ENCODE measurements around the gene TTC33.
"Not testable (repeated sequence)": the region's sequence is repeated elsewhere in the genome, so short reads cannot be mapped to it uniquely, and the experiment has no call there.

TTC33 gene

DNA sequence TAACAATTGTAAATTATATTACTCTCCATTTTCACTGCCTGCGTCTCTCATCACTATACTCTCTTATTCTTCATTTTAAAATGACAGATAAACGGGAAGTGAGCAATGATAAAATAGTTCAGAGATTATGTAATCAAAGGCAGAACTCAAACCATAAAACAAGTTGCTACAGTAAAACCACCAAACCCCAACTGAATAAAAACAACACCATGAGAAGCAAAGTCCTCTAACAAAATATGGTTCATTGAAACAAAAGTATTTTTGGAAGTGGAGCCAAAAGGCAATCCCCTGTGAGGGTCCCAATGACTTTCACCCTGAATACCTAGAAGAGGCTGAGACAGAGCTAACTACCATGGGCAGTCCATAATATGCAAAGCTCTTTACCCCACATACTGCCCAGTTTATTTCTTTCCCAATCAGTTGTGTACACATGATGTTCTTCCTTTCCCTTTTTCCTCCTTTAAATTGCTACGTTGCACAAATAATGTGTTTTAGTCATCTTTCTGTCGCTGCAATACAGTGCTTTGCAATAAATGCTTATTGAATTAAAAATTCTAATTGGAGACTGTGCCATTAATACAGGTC is 140.1 kb downstream of the TTC33 start:
- no peak for DNase-seq (ENCODE audit: extremely low read depth in 1 of 2, low read depth in 1 of 2)

DNA sequence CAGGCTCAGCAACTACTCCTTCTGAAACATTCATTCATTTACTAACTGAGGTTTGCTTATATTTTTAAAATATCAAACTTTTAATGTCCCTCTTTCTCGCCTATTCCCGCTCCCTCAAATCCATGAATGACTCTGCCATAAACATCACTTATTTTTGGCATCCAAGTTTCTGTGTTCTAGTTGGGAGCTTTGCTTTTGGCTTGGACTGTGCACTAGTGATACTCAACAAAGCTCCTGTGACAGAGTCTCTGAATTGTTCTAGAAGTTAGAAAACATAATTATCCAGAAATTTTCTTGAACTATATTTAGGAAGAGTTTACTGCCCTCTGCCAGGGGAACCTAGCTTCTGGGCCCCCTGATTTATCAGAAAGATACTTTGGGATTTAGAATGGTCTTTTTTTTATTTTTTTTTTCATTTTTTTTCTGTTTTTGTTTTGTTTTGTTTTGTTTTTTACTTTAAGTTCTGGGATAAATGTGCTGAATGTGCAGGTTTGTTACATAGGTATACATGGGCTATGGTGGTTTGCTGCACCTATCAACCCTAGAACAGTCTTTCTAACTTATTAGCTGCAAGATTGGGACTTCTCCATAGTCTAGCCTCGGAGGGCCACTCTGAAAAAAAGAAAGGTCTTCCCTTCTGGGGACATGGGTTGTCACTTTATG is 140.7 kb downstream of the TTC33 start:
- DNase-seq (ENCODE audit: extremely low read depth in 1 of 2, low read depth in 1 of 2) = no peak

DNA sequence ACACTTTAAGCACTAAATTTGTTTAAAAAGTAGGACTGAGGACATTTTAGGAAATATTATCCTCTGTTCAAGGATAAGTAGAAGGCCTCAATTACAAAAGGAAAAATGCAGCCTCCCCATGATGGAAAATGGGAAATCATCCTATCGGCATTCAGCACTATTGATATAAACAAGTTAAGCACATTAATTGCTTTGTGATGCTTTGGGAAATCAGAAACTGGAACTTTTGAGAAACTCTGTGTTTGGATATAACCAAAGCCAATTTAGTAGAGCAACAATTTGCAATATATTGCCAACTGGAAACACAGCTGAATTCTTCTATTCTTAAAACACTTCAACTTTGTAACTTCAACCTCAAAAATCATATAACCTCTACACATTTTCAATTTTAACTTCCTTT is 141.3 kb downstream of the TTC33 start:
- no peak for DNase-seq (ENCODE audit: extremely low read depth in 1 of 2, low read depth in 1 of 2)

DNA sequence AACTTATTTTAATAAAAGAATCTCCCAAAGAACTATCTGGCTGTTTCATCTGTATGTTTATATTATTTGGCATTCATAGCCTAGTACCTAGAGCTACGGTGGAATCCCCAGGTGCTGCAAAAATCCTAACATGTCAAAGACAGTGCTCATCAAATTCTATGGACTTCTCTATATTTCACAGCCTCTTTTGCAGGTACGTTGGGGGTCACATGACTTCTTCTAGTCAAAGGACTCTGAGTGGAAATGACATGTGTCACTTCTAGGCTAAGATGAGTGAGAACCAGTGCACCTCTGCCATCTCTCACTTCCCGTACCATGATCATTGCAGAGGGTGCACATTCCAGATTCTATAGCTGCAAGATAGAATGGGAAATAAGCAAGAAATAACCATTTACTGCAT is 148.6 kb downstream of the TTC33 start:
- DNase-seq (ENCODE audit: extremely low read depth in 1 of 2, low read depth in 1 of 2) = no peak

DNA sequence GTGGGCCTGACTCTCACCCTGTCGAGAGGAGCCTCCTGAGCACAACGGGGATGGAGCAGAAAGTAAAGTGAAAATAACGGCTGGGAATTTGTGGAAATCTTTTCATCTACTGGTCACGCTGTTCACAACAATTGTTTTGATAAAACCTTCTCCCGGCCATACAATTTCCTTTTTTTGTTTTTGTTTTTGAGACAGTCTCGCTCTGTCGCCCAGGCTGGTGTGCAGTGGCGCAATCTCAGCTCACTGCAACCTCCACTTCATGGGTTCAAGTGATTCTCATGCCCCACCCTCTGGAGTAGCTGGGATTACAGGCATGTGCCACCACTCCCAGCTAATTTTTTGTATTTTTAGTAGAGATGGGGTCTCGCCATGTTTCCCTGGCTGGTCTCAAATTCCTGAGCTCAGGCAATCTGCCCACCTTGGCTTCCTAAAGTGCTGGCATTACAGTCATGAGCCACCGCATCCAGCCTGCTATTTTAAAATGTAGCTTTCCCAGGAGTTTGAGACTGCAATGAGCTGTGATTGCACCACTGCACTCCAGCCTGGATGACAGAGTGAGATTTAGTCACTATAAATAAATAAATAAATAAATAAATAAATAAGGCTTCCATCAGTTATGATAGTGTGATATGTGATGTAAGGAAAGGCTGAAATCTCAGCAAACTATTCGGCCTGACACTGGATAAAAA is 149.5 kb downstream of the TTC33 start:
- DNase-seq (ENCODE audit: extremely low read depth in 1 of 2, low read depth in 1 of 2) = no peak

DNA sequence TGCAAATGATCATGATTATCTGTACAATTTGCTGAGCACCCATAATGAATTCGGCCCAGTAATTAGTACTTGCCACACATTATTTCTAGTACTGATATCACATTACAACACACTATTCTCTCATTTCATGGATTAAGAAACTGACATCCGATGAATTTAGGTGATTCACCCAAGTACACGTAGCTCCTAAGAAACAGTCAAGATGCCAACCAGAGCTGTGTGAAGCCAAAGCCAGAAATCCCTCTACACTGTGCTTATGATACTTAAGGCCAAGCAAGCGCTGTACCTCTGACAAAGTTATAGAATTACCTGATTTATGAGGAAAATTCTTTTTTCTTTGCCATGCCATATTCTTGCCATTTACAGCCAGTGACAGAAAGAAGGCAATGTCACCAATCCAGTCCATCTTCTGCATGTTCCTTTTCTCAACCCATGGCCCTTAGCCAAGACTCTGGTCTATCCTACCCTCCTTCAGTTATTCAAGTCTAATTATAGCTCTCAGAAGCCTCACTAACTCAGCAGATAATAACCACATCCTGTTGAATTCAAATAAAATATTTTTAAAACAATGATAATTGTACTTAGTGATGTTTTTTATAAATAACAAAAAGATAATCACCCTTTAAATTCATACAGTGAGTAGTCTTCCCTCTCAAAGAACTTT is 150.3 kb downstream of the TTC33 start:
- no peak for DNase-seq (ENCODE audit: extremely low read depth in 1 of 2, low read depth in 1 of 2)

DNA sequence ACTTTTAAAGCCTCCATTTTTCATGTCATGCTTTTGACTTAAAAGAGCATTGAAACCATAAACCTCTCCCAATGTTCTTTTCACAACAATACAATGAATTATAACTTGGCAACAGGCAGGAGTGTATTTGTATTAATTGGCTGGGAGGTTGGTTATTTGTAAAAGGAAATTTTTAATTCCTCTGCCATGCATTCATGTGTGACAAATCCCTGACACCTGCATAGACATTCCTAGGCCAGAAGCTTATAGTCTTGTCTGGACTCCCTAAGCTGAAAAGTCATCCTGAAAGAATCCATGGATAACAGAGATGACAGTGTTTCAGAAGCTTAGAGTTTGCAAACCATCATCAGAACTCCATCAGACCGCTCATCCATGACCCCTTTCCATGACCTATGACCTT is 152.4 kb downstream of the TTC33 start:
- no peak for DNase-seq (ENCODE audit: extremely low read depth in 1 of 2, low read depth in 1 of 2)

DNA sequence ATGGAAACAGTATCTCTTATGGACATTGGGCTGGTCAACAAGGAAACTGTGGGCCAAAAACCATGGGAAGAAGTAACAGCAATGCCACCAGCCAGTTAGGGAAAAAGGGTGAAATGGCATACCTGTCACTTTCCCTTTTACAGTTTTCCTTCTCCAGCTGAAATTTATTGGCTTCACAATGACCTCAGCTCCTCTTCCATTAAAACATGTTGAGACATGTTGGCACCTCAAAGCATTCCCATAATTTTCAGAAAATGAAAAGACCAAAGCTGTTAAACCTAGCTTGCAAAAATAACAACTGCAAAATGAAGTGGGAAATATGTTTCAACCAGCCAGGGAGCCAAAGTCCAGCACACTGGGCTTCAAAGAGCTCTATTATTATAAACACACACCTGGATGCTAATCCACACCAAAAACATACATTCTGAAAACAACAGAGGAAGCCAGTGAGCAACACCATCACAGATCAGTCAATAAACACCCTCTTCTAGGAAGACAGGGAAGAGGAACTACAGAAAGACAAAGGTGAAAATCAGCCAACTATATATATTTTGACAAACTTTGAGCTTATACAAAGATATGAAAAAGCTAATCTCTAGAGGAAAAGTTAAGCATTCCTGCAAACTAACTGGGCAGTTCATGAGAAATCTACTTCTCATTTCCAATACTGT is 154.4 kb downstream of the TTC33 start:
- no peak for DNase-seq (ENCODE audit: extremely low read depth in 1 of 2, low read depth in 1 of 2)

DNA sequence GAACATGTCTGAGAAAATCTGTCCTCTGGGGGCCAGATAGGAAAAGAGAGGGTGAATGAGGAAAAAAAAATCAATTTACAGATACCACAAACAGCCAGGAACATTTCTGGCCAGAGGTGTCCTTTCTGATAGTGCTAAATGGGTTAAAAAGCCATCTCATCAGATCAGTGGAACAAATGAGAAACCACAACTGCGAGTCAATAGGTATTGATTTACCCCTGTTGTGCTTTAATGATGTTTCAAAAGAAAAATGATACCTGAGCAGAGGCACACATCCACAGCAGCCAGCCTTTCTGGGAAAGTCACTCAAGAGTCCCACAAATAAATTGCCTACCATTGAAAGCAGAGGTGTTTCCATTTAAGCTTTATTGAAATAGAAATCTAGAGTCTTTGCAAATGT is 155.4 kb downstream of the TTC33 start:
- no peak for DNase-seq (ENCODE audit: extremely low read depth in 1 of 2, low read depth in 1 of 2)

DNA sequence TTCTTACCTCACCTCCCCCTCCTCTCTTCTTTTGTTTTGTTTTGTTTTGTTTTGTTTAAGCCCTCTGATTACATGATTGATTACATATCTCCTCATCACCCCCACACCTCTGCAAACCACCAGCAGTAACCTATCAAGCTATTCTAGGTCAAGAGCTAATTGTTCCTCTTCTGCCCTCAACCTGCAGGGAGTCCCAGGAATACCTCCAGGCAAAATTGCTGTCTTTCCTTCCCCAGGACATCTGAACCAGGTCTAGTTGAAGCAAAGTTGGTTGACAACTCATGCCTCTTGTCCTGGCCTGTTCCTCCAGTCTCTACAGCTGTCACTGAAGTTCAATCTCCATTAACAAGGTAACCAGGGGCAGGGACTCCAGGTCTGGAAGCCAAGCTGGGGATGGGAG is 156.1 kb downstream of the TTC33 start:
- no peak for DNase-seq (ENCODE audit: extremely low read depth in 1 of 2, low read depth in 1 of 2)

DNA sequence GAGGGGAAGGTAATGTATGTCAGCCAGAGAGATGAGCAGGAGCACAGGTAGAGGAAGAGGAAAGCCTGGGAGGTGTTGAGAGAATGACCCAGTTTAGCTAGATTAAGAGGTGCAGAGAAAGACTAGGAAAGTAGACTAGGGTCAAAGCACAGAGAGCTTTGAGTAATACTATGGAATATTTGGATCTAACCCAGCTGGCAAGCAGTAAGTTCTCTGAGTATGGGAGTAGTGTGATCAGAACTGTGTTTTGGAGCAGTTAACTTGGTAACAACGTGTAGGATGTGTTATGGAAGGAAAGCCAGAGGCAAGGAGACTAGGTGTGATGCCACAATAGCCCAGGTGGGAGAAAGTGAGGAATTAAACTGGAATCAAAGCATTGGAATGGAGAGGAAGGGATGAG is 160.9 kb downstream of the TTC33 start:
- DNase-seq (ENCODE audit: extremely low read depth in 1 of 2, low read depth in 1 of 2) = no peak

DNA sequence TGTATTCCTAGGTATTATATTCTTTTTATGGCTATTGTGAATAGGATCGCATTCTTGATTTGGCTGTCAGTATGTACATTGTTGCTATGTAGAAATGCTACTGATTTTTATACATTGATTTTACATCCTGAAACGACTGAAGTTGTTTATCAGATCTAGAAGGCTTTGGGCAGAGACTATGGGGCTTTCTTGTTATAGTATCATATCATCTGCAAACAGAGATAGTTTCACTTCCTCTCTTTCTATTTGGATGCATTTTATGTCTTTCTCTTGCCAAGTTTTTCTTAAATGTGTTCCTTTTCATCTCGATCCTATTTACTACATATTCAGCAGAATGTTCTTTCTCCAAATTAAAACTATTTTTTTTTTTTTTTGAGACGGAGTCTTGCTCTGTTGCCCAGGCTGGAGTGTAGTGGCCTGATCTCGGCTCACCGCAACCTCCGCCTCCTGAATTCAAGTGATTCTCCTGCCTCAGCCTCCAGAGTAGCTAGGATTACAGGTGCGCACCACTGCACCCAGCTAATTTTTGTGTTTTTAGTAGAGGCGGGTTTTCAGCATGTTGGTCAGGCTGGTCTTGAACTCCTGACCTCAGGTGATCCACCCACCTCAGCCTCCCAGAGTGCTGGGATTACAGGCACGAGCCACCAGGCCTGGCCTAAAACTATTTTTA is 163.9 kb downstream of the TTC33 start:
- DNase-seq (ENCODE audit: extremely low read depth in 1 of 2, low read depth in 1 of 2) = not testable (repeated sequence)

DNA sequence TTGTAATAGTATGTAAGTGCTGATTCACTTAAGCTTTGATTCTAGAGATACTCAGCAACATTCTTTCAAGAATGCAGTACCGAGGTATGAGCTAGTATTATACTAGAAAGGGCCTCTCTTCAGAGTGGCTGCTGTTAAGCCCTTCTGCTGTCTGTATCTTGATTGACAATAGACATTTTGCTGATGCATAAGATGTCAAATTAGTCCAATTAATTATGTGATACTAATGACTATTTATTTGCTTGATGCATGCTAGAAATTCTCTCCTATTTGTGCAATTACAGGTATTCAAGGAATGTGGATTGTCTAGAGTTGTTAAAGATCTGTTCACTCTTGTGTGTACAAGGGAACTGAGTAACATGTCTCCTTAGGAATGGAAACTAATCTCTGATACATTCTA is 168.4 kb downstream of the TTC33 start:
- no peak for DNase-seq (ENCODE audit: extremely low read depth in 1 of 2, low read depth in 1 of 2)

DNA sequence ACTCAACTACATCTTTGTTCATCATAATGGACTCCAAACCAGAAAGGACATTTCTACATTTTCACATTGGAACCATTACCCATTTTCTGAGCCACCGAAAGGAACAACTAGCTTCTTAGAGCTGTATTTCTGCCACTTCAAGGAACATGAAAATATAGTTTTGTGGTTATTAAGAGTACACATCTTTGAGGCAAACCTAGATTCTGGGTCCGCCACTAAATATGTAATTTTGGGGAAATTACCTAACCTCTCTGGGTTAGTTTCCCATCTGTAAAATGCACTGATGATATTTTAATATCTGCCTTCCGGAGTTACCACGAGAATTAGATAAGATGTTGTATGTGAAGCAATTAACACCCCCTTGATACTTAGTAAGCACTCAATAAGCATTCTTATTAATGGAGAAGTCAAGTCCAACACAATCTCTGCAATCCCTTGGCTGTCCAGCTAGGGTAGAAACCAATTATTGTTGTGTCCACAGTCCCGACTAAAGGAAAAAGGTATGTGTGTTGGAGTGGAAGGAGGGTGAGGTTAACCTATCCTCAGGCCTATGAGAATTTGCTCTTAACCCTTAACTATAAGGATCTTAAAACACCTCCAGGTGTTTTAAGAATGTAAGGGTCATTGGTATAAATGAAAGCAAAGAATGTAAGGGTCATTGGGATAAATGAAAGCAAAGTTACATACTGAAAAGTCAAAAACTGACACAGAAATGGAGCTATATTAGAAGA is 170.1 kb downstream of the TTC33 start:
- DNase-seq (ENCODE audit: extremely low read depth in 1 of 2, low read depth in 1 of 2) = no peak

DNA sequence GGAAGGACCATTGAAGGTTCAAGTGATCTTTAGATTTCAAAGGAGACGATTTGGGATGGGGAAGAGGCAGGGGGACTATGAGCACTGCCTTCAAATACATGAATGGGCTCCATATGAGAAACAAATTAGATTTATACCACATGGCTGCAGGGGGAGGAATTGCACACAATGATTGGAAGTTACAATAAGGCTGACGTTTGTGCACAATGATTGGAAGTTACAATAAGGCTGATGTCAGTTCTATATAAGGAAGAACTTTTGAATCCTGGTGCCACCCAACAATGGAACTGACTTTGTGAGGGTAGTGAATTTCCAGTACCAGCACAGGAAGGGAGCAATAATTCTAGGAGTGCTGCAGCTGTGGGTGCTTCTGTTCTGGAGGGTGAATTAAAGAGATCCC is 171.7 kb downstream of the TTC33 start:
- DNase-seq (ENCODE audit: extremely low read depth in 1 of 2, low read depth in 1 of 2) = no peak

DNA sequence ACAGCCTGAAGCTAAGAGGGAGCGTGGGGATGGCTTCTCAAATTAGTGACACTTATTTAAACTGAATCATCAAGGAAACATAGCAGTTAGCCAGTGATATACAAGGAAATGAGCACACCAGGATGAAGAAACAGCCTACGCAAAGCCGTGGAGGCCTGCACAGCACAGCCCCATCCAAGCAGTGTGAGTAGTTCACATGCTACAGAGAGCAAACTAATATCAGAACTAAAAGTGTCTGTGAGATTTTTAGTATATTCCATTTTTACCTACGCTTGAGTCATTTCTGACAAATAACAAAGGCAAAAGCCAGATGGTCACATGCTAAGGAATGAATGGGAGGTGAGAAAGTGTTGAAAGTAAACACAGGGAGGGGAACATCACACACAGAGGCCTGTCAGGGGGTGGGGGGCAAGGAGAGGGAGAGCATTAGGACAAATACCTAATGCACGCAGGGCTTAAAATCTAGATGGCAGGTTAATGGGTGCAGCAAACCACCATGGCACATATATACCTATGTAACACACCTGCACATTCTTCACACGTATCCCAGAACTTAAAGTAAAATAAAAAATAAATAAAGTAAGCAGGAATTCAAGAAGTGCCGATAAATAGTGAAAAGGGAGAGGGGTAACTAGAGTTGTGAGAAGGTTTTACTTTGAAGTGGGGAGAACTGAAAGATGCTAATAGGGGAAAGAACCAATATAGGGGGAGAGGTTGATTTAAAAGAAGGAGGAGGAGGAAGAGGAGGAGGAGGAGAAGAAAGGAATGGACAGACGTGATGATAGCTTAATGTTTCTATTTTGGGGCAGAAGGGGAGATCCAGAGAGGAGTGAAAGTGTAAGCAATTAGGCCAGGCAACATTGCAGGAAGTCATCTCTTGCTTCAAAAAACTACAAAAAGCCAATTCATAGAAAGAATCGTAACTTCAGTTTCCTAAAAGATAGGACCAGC is 177.0 kb downstream of the TTC33 start:
- no peak for DNase-seq (ENCODE audit: extremely low read depth in 1 of 2, low read depth in 1 of 2)

DNA sequence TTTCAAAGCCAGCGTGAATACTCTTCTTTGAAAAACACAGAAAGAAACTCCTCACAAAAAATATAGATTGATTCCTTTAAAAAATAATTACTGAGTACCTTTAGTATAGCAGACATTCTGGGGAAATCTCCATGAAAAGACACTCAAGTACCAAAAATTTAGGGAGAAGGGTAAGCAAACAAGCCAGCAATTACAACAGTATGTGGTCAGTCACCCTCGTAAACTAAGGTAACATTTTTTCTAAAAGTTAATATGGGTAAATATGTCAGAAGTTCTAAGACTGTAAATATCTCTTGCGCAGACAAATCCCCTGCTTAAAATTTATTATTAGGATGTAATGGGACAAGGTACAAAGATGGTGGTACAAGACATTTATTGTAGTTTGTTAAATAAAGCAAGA is 178.0 kb downstream of the TTC33 start:
- no peak for DNase-seq (ENCODE audit: extremely low read depth in 1 of 2, low read depth in 1 of 2)

DNA sequence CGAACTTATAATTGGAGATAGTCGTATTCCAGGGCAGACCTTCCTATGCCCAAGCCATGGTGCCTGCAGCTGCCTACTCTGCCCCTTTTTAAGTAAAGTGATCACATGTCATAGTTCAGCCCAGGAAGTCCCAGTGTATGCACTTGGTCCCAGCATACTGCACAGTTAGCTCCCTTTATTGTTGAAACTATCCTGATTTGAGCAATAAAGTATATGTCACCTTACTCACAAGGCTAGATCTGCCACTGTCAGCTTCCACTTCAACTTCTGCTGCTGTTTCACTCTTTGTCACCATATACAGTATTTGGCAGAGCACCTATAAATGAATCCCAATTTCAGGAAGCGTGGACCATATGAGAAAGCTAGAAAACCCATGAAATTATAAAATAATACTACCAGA is 179.8 kb downstream of the TTC33 start:
- DNase-seq (ENCODE audit: extremely low read depth in 1 of 2, low read depth in 1 of 2) = no peak

DNA sequence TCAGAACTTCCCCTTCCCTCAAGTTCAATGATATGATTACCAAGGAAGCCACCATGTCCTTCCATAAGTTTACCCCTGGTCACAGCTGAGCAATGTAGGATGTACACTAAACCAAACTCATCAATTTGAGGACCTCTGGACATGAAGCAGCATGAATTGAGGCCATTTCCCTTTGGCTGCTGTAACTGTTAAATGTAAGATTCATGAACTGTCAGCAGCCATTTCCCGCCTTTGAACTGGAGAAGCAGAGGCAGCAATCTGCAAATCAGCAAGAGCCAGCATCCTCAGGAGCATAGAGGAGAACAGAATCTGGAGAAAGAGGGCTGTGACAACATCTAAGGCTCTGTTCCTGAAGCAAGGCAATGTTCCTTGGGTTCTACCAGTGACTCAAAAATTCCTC is 180.3 kb downstream of the TTC33 start:
- no peak for DNase-seq (ENCODE audit: extremely low read depth in 1 of 2, low read depth in 1 of 2)

All from activated CD8-positive, alpha-beta memory T cell treated with anti-CD3 and anti-CD28 coated beads for 1 hour (primary cell).